Kidney epithelial cell (primary cell): ENCODE data around the gene KIRREL3. TPM values are rescaled to one million over a fixed set of nuclear protein-coding genes. Genes with fewer than 3 reads are reported as not detected.

ENCODE experiments used
- DNase-seq: peaks from one replicate; pipeline ENCODE4 v3.0.0-alpha.2; 2010; ENCODE audit warnings: low read depth
- H3K27me3 ChIP-seq: 2 replicates; pipeline ENCODE4 v1.6.0; 2011; ENCODE audit warnings: low read length; ENCODE audit not compliant: control insufficient read depth, insufficient read depth
- H3K36me3 ChIP-seq: 2 replicates; pipeline ENCODE4 v1.5.1; 2011; ENCODE audit warnings: low read length; ENCODE audit not compliant: control insufficient read depth, insufficient read depth
- H3K4me3 ChIP-seq: 2 replicates; pipeline ENCODE4 v1.5.1; 2011; ENCODE audit warnings: low read depth, mild to moderate bottlenecking, control low read depth, low read length
- CTCF ChIP-seq: IDR thresholded peaks from 2 replicates; pipeline ENCODE4 v1.5.1; 2011; ENCODE audit warnings: mild to moderate bottlenecking, moderate library complexity, low read length, control low read depth, inconsistent platforms; ENCODE audit not compliant: insufficient read depth, poor library complexity, severe bottlenecking
- total RNA-seq: library from RNA; depleted of rRNA; stranded (reverse); fragments of >200 nt; gene quantifications from 2 replicates; pipeline ENCODE4 v1.2.3, GENCODE V29; 2015

Gene KIRREL3
- total RNA-seq, 1 donor from 2014 or later = 1.3 TPM

GRCh38 chr11:126602349-126602940 is 398.1 kb downstream of the KIRREL3 start:
- no peak for TF ChIP-seq CTCF
- Histone ChIP-seq H3K27me3 (peaks cover 2% of the 10 kb centered on the region), H3K4me3 (no peak overlapping the region), H3K36me3 (no peaks in the 10 kb centered on the region)
- DNase-seq = no peak

- H3K36me3 ChIP-seq = no peaks in the 10 kb centered on the region
- no peak overlapping the region for H3K4me3 ChIP-seq
- H3K27me3 ChIP-seq = peaks cover 2% of the 10 kb centered on the region
- TF ChIP-seq CTCF = no peak
- no peak for DNase-seq
Measured at GRCh38 chr11:126601550-126602215, 398.9 kb downstream of the KIRREL3 start.

- no peak for DNase-seq
- Histone ChIP-seq H3K27me3 (peaks cover 2% of the 10 kb centered on the region), H3K4me3 (no peak overlapping the region), H3K36me3 (no peaks in the 10 kb centered on the region)
- no peak for TF ChIP-seq CTCF
Measured at GRCh38 chr11:126601136-126601535, 399.4 kb downstream of the KIRREL3 start.

- Histone ChIP-seq H3K36me3 (no peaks in the 10 kb centered on the region), H3K27me3 (peaks cover 2% of the 10 kb centered on the region), H3K4me3 (no peak overlapping the region)
- DNase-seq = no peak
- TF ChIP-seq CTCF = no peak
Measured at GRCh38 chr11:126599217-126599897, 401.2 kb downstream of the KIRREL3 start.

GRCh38 chr11:126598344-126599216 is 402.0 kb downstream of the KIRREL3 start:
- peaks cover 2% of the 10 kb centered on the region for H3K27me3 ChIP-seq
- no peak for TF ChIP-seq CTCF
- H3K36me3 ChIP-seq = no peaks in the 10 kb centered on the region
- no peak for DNase-seq
- H3K4me3 ChIP-seq = no peak overlapping the region
